Neural cell (in vitro differentiated cells): ENCODE data around the gene SH3BP5L.

Experiments used
- EP300 ChIP-seq: fragments of 450-650 bp; conservative IDR thresholded peaks from 2 replicates; pipeline ENCODE4 v1.6.1; 2014; ENCODE audit warnings: antibody characterized with exemption, mild to moderate bottlenecking, moderate library complexity; ENCODE audit not compliant: poor library complexity, severe bottlenecking
- EZH2 ChIP-seq: fragments of 200-600, 300-800 bp; shearing (Covaris generic), sonication (generic); IDR thresholded peaks from 2 replicates; pipeline ENCODE4 v1.6.1; 2014; ENCODE audit warnings: antibody characterized with exemption, low read length, borderline replicate concordance, mild to moderate bottlenecking; ENCODE audit not compliant: insufficient read depth, poor library complexity, severe bottlenecking
- POLR2AphosphoS5 ChIP-seq: IDR thresholded peaks from 2 replicates; pipeline ENCODE4 v1.6.1; 2012
- TAF1 ChIP-seq: IDR thresholded peaks from 2 replicates; pipeline ENCODE4 v1.6.1; 2012; ENCODE audit warnings: low read depth
- TF ChIP-seq, protein P1 (sequence below): fragments of 450-650 bp; IDR thresholded peaks from 2 replicates; pipeline ENCODE4 v1.5.1; 2014; ENCODE audit warnings: antibody characterized with exemption, mild to moderate bottlenecking, moderate library complexity; ENCODE audit not compliant: poor library complexity, severe bottlenecking
- TF ChIP-seq, protein P2 (sequence below): IDR thresholded peaks from 2 replicates; pipeline ENCODE4 v1.6.1; 2012; ENCODE audit warnings: borderline replicate concordance

DNA sequence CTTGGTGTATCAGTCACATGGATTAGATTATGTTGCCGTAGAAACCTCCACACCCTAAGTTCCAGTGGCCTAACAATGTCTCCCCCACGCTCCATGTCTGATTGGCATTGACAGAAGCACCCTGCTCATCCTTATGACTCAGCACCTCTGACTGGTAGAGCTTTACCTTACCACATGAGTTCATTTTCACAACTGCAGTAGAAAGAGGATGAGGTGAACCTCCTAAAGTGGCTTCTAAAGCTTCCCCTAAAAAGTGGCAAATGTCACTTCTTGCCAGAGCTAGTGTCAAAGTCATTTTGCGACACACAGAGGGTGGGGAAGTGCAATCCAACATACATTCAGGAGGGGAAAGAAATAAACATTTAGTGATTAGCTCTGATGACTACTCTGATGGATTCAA, 39.6 kb downstream of the SH3BP5L start:
- TF ChIP-seq EZH2 = no peak
- TF ChIP-seq, protein P1, sequence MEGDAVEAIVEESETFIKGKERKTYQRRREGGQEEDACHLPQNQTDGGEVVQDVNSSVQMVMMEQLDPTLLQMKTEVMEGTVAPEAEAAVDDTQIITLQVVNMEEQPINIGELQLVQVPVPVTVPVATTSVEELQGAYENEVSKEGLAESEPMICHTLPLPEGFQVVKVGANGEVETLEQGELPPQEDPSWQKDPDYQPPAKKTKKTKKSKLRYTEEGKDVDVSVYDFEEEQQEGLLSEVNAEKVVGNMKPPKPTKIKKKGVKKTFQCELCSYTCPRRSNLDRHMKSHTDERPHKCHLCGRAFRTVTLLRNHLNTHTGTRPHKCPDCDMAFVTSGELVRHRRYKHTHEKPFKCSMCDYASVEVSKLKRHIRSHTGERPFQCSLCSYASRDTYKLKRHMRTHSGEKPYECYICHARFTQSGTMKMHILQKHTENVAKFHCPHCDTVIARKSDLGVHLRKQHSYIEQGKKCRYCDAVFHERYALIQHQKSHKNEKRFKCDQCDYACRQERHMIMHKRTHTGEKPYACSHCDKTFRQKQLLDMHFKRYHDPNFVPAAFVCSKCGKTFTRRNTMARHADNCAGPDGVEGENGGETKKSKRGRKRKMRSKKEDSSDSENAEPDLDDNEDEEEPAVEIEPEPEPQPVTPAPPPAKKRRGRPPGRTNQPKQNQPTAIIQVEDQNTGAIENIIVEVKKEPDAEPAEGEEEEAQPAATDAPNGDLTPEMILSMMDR = no peak
- no peak for TF ChIP-seq POLR2AphosphoS5
- TF ChIP-seq, protein P2, sequence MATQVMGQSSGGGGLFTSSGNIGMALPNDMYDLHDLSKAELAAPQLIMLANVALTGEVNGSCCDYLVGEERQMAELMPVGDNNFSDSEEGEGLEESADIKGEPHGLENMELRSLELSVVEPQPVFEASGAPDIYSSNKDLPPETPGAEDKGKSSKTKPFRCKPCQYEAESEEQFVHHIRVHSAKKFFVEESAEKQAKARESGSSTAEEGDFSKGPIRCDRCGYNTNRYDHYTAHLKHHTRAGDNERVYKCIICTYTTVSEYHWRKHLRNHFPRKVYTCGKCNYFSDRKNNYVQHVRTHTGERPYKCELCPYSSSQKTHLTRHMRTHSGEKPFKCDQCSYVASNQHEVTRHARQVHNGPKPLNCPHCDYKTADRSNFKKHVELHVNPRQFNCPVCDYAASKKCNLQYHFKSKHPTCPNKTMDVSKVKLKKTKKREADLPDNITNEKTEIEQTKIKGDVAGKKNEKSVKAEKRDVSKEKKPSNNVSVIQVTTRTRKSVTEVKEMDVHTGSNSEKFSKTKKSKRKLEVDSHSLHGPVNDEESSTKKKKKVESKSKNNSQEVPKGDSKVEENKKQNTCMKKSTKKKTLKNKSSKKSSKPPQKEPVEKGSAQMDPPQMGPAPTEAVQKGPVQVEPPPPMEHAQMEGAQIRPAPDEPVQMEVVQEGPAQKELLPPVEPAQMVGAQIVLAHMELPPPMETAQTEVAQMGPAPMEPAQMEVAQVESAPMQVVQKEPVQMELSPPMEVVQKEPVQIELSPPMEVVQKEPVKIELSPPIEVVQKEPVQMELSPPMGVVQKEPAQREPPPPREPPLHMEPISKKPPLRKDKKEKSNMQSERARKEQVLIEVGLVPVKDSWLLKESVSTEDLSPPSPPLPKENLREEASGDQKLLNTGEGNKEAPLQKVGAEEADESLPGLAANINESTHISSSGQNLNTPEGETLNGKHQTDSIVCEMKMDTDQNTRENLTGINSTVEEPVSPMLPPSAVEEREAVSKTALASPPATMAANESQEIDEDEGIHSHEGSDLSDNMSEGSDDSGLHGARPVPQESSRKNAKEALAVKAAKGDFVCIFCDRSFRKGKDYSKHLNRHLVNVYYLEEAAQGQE = no peak
- TF ChIP-seq TAF1 = no peak
- no peak for TF ChIP-seq EP300
